Gastroesophageal sphincter (tissue), 3 donors: Measurements from ENCODE around the gene MIER2.

ENCODE experiments used
- CTCF ChIP-seq, 4 experiments: fragments of 200-600 bp in 2 of 4; fragments of 450-650 bp in 2 of 4; sonication (generic) in 1 of 4; IDR thresholded peaks; one replicate each; pipeline ENCODE4 v1.5.1; 2017 to 2019; ENCODE audit warnings: antibody characterized with exemption in 4 of 4, mild to moderate bottlenecking in 2 of 4, moderate library complexity in 2 of 4
- EP300 ChIP-seq: sonication (generic); formaldehyde crosslinking; IDR thresholded peaks from one replicate; pipeline ENCODE4 v1.6.1; 2017; ENCODE audit warnings: antibody characterized with exemption, mild to moderate bottlenecking
- POLR2A ChIP-seq, 2 donors: fragments of 450-650 bp; IDR thresholded peaks; one replicate each; pipeline ENCODE4 v1.6.1; 2017; ENCODE audit warnings: antibody characterized with exemption in 2 of 2, mild to moderate bottlenecking in 2 of 2, moderate library complexity in 1 of 2
- POLR2AphosphoS5 ChIP-seq: sonication (generic); formaldehyde crosslinking; IDR thresholded peaks from one replicate; pipeline ENCODE4 v1.6.1; 2017; ENCODE audit warnings: antibody characterized with exemption

GRCh38 chr19:277581-278165, 66.9 kb downstream of the MIER2 start:
- TF ChIP-seq CTCF (IDR thresholded peaks at IDR 0.05) (no peak), EP300 (no peak), POLR2A (IDR thresholded peaks at IDR 0.05) (no peak), POLR2AphosphoS5 (no peak)
